Activated CD8-positive, alpha-beta memory T cell treated with anti-CD3 and anti-CD28 coated beads for 36 hours (primary cell): Measurements from ENCODE around the gene ACER1. TPM values are rescaled to one million over a fixed set of nuclear protein-coding genes. Genes with fewer than 3 reads are reported as not detected.

ENCODE experiments used
- CTCF ChIA-PET: fragments of 350-600 bp; sonication (Branson Sonifier 250); formaldehyde crosslinking; loops from one replicate; lab custom pipeline; 2021; ENCODE audit warnings: antibody characterized with exemption; lab: Charles Lee
- POLR2A ChIA-PET: fragments of 350-600 bp; sonication (Branson Sonifier 250); formaldehyde crosslinking; loops from one replicate; lab custom pipeline; 2021; ENCODE audit warnings: antibody characterized with exemption; lab: Charles Lee
- total RNA-seq, 2 experiments: library from RNA; stranded (reverse); gene quantifications; one replicate each; pipeline ENCODE4 v1.2.3, GENCODE V29; 2021

ACER1 gene
- total RNA-seq, 2 experiments from 2014 or later: not detected

GRCh38 chr19:6260912-6261650 is 72.3 kb downstream of the ACER1 start:
- CTCF ChIA-PET: interaction anchor here (0.6 to 2.2 kb wide), 4 partner anchors 42 to 324 kb away, joined by 3 to 6 read pairs (median 3); no protein-coding TSS in a partner anchor
- POLR2A ChIA-PET: no interaction called here

- ChIA-PET POLR2A (no interaction called here), CTCF (interaction anchor here (2.2 kb wide), 1 partner anchor 41 kb away, joined by 6 read pairs; no protein-coding TSS in a partner anchor)
Measured at GRCh38 chr19:6260376-6260775, 73.0 kb downstream of the ACER1 start.

- ChIA-PET POLR2A (no interaction called here), CTCF (interaction anchor here (2.2 kb wide), 1 partner anchor 40 kb away, joined by 6 read pairs; no protein-coding TSS in a partner anchor)
Measured at GRCh38 chr19:6259312-6259861, 74.0 kb downstream of the ACER1 start.

GRCh38 chr19:6258812-6259311 is 74.5 kb downstream of the ACER1 start:
- CTCF ChIA-PET: no interaction called here
- POLR2A ChIA-PET: no interaction called here

Other genes starting within 250 kb of the ACER1 start
- 1 to 10 TPM; 5.4 to 5.5 TPM for gene RFX2, start 223.1 kb downstream of the ACER1 start, total RNA-seq
- gene ACSBG2, start 197.9 kb downstream of the ACER1 start, total RNA-seq: not detected
- gene MLLT1, start 53.6 kb downstream of the ACER1 start, total RNA-seq: 10 to 100 TPM; 59.6 to 70.3 TPM
- gene CLPP, start 27.9 kb upstream of the ACER1 start, total RNA-seq: 100 to 1,000 TPM; 209 to 212 TPM
- 10 to 100 TPM; 28.3 to 33.8 TPM for gene ALKBH7, start 39.2 kb upstream of the ACER1 start, total RNA-seq
- 1 to 10 TPM in 1 of 2 experiments, under 1 TPM in 1; 0.99 to 1.2 TPM for gene PSPN, start 42.3 kb upstream of the ACER1 start, total RNA-seq
- gene GTF2F1, start 59.6 kb upstream of the ACER1 start, total RNA-seq: 10 to 100 TPM; 61.5 to 66.6 TPM
- gene KHSRP, start 91.2 kb upstream of the ACER1 start, total RNA-seq: 100 to 1,000 TPM; 453 to 471 TPM
- under 1 TPM; 0.38 to 0.48 TPM for gene SLC25A41, start 100.2 kb upstream of the ACER1 start, total RNA-seq
- 10 to 100 TPM; 14.2 to 15.3 TPM for gene SLC25A23, start 126.2 kb upstream of the ACER1 start, total RNA-seq
- under 1 TPM; 0.38 to 0.75 TPM for gene CRB3, start 130.7 kb upstream of the ACER1 start, total RNA-seq
- gene DENND1C, start 148.2 kb upstream of the ACER1 start, total RNA-seq: 10 to 100 TPM; 59.8 to 61.1 TPM
- 1 to 10 TPM; 7.4 to 8.9 TPM for gene TUBB4A, start 168.7 kb upstream of the ACER1 start, total RNA-seq
- 1 to 10 TPM; 5.1 to 6.3 TPM for gene TNFSF9, start 197.4 kb upstream of the ACER1 start, total RNA-seq